ENCODE results near the gene SEMG2. TPM values are rescaled to one million over a fixed set of nuclear protein-coding genes. Genes with fewer than 3 reads are reported as not detected.

SEMG2 gene
- total RNA-seq (2016; rRNA removed; fragmentation: Illumina TruSeq; extraction: Trizol) (not detected in 2 replicates), polyA plus RNA-seq (2011; rRNA removed) (not detected in 2 replicates), polyA minus RNA-seq (2011; rRNA and poly(A)+ RNA removed; ENCODE audit: low replicate concordance) (not detected in 2 replicates), Bru-seq, nascent RNA (not detected), BruChase-seq, experiment 1, labeled RNA remaining after a 6-hour chase (not detected), BruChase-seq, experiment 2, labeled RNA remaining after a 2-hour chase (not detected)
- not detected in 2 replicates for total RNA-seq (2016; cell fraction: cytosol; rRNA removed; fragmentation: Illumina TruSeq; extraction: Trizol; ENCODE audit: low read depth)
- not detected in 2 replicates for total RNA-seq (2016; cell fraction: insoluble cytoplasmic fraction; rRNA removed; fragmentation: Illumina TruSeq; extraction: Trizol)
- not detected in 2 replicates for total RNA-seq (2016; cell fraction: membrane; rRNA removed; fragmentation: Illumina TruSeq; extraction: Trizol)
- not detected in 2 replicates for total RNA-seq (2016; cell fraction: nucleus; rRNA removed; fragmentation: Illumina TruSeq; extraction: Trizol)
- polyA plus RNA-seq (2011; cell fraction: cytosol; rRNA removed), result not detected in 2 replicates
- polyA plus RNA-seq (2011; cell fraction: nucleus; rRNA removed), result not detected in 2 replicates
- not detected in 2 replicates for polyA plus RNA-seq (2012)
- not detected in 2 replicates for polyA plus RNA-seq (2016; cell fraction: cytosol; fragmentation: Illumina TruSeq; extraction: Trizol; ENCODE audit: low read depth)
- polyA plus RNA-seq (2016; cell fraction: insoluble cytoplasmic fraction; fragmentation: Illumina TruSeq; extraction: Trizol; ENCODE audit: low read depth), result not detected in 2 replicates
- not detected in 2 replicates for polyA plus RNA-seq (2016; cell fraction: membrane; fragmentation: Illumina TruSeq; extraction: Trizol; ENCODE audit: low read depth)
- polyA plus RNA-seq (2016; cell fraction: nucleus; fragmentation: Illumina TruSeq; extraction: Trizol; ENCODE audit: insufficient read depth, low read depth), result not detected in 2 replicates
- polyA minus RNA-seq (2011; cell fraction: cytosol; rRNA and poly(A)+ RNA removed), result not detected in 2 replicates
- not detected in 2 replicates for polyA minus RNA-seq (2011; cell fraction: nucleus; rRNA and poly(A)+ RNA removed)
- long read RNA-seq, experiment 1, result 0 reads
- long read RNA-seq, experiment 2, result 0 reads

- ATAC-seq (no peak), FAIRE-seq (peak; percentile 8), DNase-seq (ENCODE audit: low spot score) (no peak)
- ChIA-PET POLR2A (no interaction called here), CTCF (ENCODE audit: low intra/inter-chr PET ratio, low total read pairs) (no interaction called here)
- Histone ChIP-seq H2AFZ (ENCODE audit: low read length) (no peak within 1 kb of the TSS), H3K4me2 (ENCODE audit: low read depth, low read length) (no peak within 1 kb of the TSS), H3K4me3 (replicated peaks in 1 of 3; ENCODE audit: insufficient read depth in 1 of 3, low read depth in 2 of 3, low read length in 3 of 3) (no peak within 1 kb of the TSS), H3K79me2 (ENCODE audit: insufficient read depth, low read length) (no peaks in the 10 kb centered on the region), H3K9ac (ENCODE audit: insufficient read depth, low read depth, low read length) (no peak within 1 kb of the TSS), H3K9me3 (ENCODE audit: low read length) (no peaks in the 10 kb centered on the region), H3K36me3 (replicated peaks in 1 of 2; ENCODE audit: control insufficient read depth in 1 of 2, insufficient read depth in 2 of 2, low read length in 2 of 2) (no peaks in the 10 kb centered on the region), H3K27me3 (ENCODE audit: control insufficient read depth in 1 of 2, insufficient read depth in 2 of 2, low read length in 2 of 2) (peaks cover 2 to 8% of the 10 kb centered on the region in 2 experiments; a peak in 2 of 5 replicates), H4K20me1 (ENCODE audit: insufficient read depth, low read length) (no peaks in the 10 kb centered on the region), H3K27ac (ENCODE audit: extremely low read length, insufficient read depth, low read length) (no peak within 1 kb of the TSS), H3K4me1 (ENCODE audit: insufficient read depth, low read length) (no peaks in the 10 kb centered on the region)
- intact Hi-C loops (cut with micrococcal nuclease; ENCODE audit: unreplicated experiment), result no loop called here
- 35% methylated on average over 4 of the region's 4 CpGs for WGBS (ENCODE audit: low lambda C conversion rate)
- in situ Hi-C loops (cut with HindIII; ENCODE audit: extremely low pct_ligation_motif_present, low pct_unique_long_range_greater_than_20kb), result no loop called here
- BruUV-seq (replicated peaks), result no TSS peak
- no peak for TF ChIP-seq ZNF383 (CRISPR knock-in tag; IDR thresholded peaks at IDR 0.05; ENCODE audit: borderline replicate concordance)
- TF ChIP-seq ZNF460 (CRISPR knock-in tag; IDR thresholded peaks at IDR 0.05; ENCODE audit: borderline replicate concordance), result no peak
- TF ChIP-seq RNF2 (conservative IDR thresholded peaks at IDR 0.05; ENCODE audit: low read depth), result no peak
- TF ChIP-seq ZMYM3 (CRISPR knock-in tag; IDR thresholded peaks at IDR 0.05), result no peak
- TF ChIP-seq ATAD3A (CRISPR knock-in tag; IDR thresholded peaks at IDR 0.05), result no peak
- no peak for TF ChIP-seq ISX (CRISPR knock-in tag; conservative IDR thresholded peaks at IDR 0.05)
- no peak for TF ChIP-seq HNF1B (CRISPR knock-in tag; IDR thresholded peaks at IDR 0.05)
- no peak for TF ChIP-seq ZNF552 (CRISPR knock-in tag; IDR thresholded peaks at IDR 0.05; ENCODE audit: borderline replicate concordance)
- no peak for TF ChIP-seq SIN3A (IDR thresholded peaks at IDR 0.05; ENCODE audit: borderline replicate concordance, low read depth, low read length)
- TF ChIP-seq IKZF4 (CRISPR knock-in tag; IDR thresholded peaks at IDR 0.05; ENCODE audit: borderline replicate concordance, low read depth, not compliant biosample characterization), result no peak
- no peak for TF ChIP-seq DMAP1 (CRISPR knock-in tag; IDR thresholded peaks at IDR 0.05)
- TF ChIP-seq HHEX (CRISPR knock-in tag; IDR thresholded peaks at IDR 0.05), result no peak
- no peak for TF ChIP-seq SAFB2 (CRISPR knock-in tag; IDR thresholded peaks at IDR 0.05; ENCODE audit: borderline replicate concordance, low read depth)
- no peak for TF ChIP-seq REXO4 (CRISPR knock-in tag; IDR thresholded peaks at IDR 0.05; ENCODE audit: borderline replicate concordance)
- TF ChIP-seq ZNF281 (CRISPR knock-in tag; IDR thresholded peaks at IDR 0.05; ENCODE audit: borderline replicate concordance), result no peak
- TF ChIP-seq ZNF775 (CRISPR knock-in tag; IDR thresholded peaks at IDR 0.05; ENCODE audit: borderline replicate concordance), result no peak
- no peak for TF ChIP-seq ZNF225 (CRISPR knock-in tag; IDR thresholded peaks at IDR 0.05)
These were observed at the start of gene SEMG2 for GRCh38 chr20:45221076-45221475. SEMG2 (plus strand) TSS chr20:45221373; CDS start chr20:45221390, 17 bp downstream.
